Measurements from ENCODE around the gene SLC26A6. TPM values are rescaled to one million over a fixed set of nuclear protein-coding genes. Genes with fewer than 3 reads are reported as not detected.

SLC26A6 gene, protein sequence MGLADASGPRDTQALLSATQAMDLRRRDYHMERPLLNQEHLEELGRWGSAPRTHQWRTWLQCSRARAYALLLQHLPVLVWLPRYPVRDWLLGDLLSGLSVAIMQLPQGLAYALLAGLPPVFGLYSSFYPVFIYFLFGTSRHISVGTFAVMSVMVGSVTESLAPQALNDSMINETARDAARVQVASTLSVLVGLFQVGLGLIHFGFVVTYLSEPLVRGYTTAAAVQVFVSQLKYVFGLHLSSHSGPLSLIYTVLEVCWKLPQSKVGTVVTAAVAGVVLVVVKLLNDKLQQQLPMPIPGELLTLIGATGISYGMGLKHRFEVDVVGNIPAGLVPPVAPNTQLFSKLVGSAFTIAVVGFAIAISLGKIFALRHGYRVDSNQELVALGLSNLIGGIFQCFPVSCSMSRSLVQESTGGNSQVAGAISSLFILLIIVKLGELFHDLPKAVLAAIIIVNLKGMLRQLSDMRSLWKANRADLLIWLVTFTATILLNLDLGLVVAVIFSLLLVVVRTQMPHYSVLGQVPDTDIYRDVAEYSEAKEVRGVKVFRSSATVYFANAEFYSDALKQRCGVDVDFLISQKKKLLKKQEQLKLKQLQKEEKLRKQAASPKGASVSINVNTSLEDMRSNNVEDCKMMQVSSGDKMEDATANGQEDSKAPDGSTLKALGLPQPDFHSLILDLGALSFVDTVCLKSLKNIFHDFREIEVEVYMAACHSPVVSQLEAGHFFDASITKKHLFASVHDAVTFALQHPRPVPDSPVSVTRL
- total RNA-seq = 10 to 100 TPM; 14.4 to 17.5 (median 17.2) TPM

DNA sequence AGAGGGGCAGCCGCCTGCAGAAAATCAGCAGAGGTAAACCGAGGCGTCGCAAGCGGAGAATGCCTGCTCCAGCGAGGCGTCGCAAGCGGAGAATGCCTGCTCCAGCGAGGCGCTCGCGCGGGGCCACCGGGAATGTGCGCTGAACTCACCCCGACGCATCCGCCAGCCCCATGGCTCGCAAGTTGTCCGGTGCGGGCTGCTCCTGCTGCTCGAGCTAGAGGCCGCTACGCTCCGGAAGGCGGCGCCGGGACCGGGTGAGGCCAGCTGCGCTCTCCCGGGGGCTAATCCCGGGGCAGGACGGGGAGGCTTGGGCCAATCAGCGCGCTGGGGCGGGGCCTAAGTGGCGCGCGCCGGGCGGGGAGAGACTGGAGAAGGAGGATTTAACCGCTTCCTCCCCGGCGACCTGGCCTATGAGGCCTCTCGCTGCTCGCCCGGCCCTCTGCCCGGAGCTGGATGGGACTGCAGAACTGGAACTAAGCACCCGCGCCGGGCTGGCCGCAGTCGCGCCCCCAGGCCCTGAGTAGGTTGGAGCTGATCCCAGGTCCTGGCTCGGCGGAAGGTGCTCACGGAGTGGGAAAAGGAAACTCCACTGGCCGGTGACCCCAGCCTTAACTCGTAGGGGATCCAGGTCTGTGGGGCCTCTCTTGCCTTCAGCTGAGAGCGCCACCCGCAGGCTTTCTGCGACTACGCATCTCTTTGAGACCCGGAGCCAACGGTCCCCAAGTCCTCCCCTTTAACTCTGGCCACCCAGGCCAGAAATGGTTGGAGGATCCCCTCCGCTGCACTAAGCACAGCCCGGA is at the start of gene SLC26A6:
Gene SLC26A6, minus strand, starts transcription at position 240 of the 800 bp plus-strand sequence. Its CDS starts 68 bp downstream, at position 172.
- peak within 1 kb of the TSS; percentile 86 for H3K4me3 Mint-ChIP-seq
- peaks cover 11% of the 10 kb centered on the region for H3K4me1 Mint-ChIP-seq (ENCODE audit: low read depth)
- ATAC-seq (peak; percentile 98 to 99), DNase-seq (peak; percentile 89)
- H3K9me3 Mint-ChIP-seq = no peaks in the 10 kb centered on the region
- H3K27me3 Mint-ChIP-seq (ENCODE audit: low read depth) = no peaks in the 10 kb centered on the region
- peaks cover 2% of the 10 kb centered on the region for H3K36me3 Mint-ChIP-seq (ENCODE audit: insufficient read depth)

DNA sequence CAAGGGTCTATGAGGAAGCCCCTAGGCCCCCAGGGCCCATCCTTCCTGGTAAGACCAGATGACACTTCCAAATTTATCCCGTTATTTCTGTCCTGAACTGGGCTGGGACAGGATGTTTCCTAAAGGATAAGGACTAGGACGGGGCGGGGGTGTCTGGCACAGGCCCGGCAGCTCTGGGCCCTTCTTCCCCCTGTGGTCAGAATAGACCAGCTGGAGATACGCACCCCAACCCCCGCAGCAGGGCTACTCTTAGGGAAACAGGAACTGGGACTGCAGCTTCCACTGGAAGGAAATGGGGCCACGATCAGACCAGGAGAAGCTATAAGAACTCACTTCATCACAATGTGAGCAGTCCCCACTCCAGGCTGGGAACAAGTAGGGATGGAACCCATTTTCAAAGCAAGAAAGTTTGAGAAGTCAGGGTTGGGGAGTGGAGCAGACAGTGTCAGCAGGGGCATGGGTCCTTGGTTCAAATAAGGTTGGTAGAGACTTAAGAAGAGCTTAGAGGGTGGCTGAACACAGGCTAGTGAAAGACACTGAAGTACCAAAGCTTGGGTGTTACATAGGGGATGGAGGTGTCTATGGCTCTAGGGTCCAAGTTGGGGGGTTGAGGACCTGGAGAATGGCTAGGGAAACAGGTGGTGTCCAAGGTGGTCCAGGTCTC is 49.4 kb upstream of the SLC26A6 start:
- Mint-ChIP-seq H3K4me1 (ENCODE audit: low read depth) (peaks cover 31% of the 10 kb centered on the region), H3K36me3 (ENCODE audit: insufficient read depth) (peaks cover 18% of the 10 kb centered on the region), H3K4me3 (peak overlapping the region; percentile 82), H3K27me3 (ENCODE audit: low read depth) (no peaks in the 10 kb centered on the region), H3K9me3 (no peaks in the 10 kb centered on the region)
- no peak for DNase-seq
- no peak for ATAC-seq

DNA sequence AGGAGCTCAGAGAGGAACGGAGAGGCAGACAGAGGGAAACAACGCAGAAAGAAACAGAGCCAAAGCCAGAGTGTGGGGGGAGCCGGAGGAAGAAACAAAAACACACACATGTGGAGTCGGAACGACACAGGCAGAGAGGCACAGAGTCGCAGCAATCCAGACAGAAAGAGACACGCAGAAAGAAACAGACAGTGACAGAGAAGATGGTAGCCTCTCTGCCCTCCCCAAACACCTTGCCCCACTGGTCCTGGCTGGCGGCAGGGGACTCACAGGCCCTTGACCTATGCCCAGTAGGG is 48.7 kb upstream of the SLC26A6 start:
- ATAC-seq (no peak), DNase-seq (no peak)
- Mint-ChIP-seq H3K9me3 (no peaks in the 10 kb centered on the region), H3K27me3 (ENCODE audit: low read depth) (no peaks in the 10 kb centered on the region), H3K36me3 (ENCODE audit: insufficient read depth) (peaks cover 18% of the 10 kb centered on the region), H3K4me3 (peak overlapping the region; percentile 82), H3K4me1 (ENCODE audit: low read depth) (peaks cover 35% of the 10 kb centered on the region)

DNA sequence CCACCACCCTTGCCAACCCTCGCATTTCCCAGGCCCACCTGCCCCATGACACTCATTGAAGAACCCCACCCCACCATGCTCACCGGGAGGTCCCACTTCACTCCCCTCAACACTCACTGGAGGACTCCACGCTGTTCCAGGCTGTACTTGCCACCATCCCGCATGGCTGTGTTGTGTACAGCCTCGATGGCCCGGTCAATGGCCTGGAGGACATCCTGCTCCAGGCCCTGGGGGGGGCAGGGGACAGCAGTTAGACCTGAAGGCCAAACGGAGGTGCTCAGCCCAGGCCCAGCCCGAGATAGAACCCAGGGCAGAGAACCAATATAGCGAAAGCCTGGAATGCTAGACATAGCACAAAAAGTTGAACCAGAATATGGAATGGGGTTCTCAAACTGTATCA is 47.5 kb upstream of the SLC26A6 start:
- ATAC-seq (no peak), DNase-seq (no peak)
- Mint-ChIP-seq H3K4me3 (no peak overlapping the region), H3K36me3 (ENCODE audit: insufficient read depth) (peaks cover 21% of the 10 kb centered on the region), H3K4me1 (ENCODE audit: low read depth) (peaks cover 35% of the 10 kb centered on the region), H3K27me3 (ENCODE audit: low read depth) (no peaks in the 10 kb centered on the region), H3K9me3 (no peaks in the 10 kb centered on the region)

DNA sequence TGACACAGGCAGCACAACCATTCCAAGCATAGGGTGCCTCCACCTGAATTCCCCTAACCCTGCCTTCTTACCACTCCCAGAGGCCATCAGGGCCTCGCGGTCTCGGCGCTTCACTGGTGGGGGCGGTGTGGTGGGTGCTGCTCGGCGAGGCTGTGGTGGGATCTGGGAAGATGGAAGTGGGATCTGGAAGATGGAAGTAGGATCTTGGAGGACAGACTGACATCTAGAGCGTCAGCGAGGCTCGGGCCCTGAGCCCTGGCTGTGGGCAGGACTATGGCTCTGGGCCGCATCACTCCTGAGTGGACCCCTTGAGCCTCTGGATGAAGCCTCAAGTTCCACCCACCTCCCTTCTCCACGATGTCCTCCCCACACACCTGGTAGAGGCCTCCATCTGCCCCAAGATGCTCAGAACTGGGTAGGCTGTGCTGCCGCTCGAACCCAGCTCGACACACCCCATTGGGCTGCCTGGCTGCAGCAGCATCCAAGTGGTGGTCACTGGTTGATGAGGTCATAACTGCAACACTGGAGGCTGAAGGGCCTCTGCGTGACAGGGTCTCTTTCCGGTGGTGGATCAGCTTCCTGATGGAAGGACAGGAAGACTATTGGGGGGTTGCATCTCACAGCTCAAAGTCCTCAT is 46.8 kb upstream of the SLC26A6 start:
- no peak for DNase-seq
- no peaks in the 10 kb centered on the region for H3K27me3 Mint-ChIP-seq (ENCODE audit: low read depth)

DNA sequence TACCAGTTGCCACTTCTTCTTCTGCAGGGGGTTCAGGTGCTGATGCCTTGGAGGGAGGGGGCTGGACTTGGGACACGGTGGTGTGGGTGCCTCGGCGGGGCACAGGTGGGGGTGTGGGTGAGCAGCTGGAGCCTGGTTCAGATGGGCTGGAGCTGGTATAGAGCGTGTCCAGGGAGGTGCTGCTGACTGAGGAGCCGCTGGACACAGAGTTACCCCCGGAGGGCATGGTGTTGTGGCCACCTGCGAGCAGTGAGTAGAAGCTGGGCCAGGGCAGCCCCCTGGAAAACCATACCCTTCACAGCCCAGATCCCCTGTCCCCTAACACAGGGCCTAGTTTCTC is 46.2 kb upstream of the SLC26A6 start:
- DNase-seq (no peak), ATAC-seq (no peak)
- H3K4me1 Mint-ChIP-seq (ENCODE audit: low read depth) = peaks cover 33% of the 10 kb centered on the region
- H3K36me3 Mint-ChIP-seq (ENCODE audit: insufficient read depth) = peaks cover 26% of the 10 kb centered on the region
- H3K4me3 Mint-ChIP-seq = no peak overlapping the region
- H3K9me3 Mint-ChIP-seq = no peaks in the 10 kb centered on the region
- no peaks in the 10 kb centered on the region for H3K27me3 Mint-ChIP-seq (ENCODE audit: low read depth)

More for the DNA sequence above, 46.8 kb upstream of the SLC26A6 start:
- peaks cover 26% of the 10 kb centered on the region for H3K36me3 Mint-ChIP-seq (ENCODE audit: insufficient read depth)
- ATAC-seq = no peak
- H3K4me1 Mint-ChIP-seq (ENCODE audit: low read depth) = peaks cover 35% of the 10 kb centered on the region
- no peaks in the 10 kb centered on the region for H3K9me3 Mint-ChIP-seq
- no peak overlapping the region for H3K4me3 Mint-ChIP-seq

DNA sequence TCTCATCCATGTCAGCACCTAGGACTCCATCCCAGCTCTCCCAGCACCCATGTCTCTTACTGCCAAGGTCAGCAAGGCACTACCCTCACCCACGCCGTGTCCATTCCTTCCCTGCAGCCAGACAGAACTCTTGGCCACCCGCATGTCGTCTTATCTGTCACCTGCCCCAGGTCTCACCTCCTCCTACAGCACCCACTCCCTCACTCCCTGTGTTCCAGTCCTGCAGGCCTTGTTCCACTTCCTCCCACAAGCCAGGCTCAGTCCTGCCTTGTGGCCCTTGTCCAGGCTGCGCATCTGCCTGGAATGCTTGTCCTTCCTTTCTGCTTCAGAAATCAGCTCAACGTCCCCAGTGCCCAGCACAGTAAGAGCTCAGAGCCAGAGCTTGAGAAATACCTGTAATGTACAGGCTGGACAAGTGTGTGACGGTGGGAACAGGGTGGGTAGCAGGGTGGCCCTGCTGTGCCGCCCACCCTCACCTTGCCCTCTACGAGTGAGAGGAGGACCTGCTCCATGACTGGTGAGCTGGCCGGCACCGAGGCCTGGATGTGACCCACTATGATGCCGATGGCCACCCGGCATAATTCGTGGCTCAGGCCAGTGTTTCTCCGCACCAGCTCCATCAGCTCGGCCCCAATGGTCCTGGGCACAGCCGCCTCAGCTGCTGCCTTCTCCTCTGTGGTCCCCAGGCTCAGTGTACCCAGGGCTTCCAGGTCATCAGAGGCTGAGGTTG is 45.7 kb upstream of the SLC26A6 start:
- no peak for ATAC-seq
- H3K27me3 Mint-ChIP-seq (ENCODE audit: low read depth) = no peaks in the 10 kb centered on the region
- H3K36me3 Mint-ChIP-seq (ENCODE audit: insufficient read depth) = peaks cover 31% of the 10 kb centered on the region
- H3K4me3 Mint-ChIP-seq = no peak overlapping the region
- no peak for DNase-seq
- H3K9me3 Mint-ChIP-seq = no peaks in the 10 kb centered on the region
- peaks cover 31% of the 10 kb centered on the region for H3K4me1 Mint-ChIP-seq (ENCODE audit: low read depth)

DNA sequence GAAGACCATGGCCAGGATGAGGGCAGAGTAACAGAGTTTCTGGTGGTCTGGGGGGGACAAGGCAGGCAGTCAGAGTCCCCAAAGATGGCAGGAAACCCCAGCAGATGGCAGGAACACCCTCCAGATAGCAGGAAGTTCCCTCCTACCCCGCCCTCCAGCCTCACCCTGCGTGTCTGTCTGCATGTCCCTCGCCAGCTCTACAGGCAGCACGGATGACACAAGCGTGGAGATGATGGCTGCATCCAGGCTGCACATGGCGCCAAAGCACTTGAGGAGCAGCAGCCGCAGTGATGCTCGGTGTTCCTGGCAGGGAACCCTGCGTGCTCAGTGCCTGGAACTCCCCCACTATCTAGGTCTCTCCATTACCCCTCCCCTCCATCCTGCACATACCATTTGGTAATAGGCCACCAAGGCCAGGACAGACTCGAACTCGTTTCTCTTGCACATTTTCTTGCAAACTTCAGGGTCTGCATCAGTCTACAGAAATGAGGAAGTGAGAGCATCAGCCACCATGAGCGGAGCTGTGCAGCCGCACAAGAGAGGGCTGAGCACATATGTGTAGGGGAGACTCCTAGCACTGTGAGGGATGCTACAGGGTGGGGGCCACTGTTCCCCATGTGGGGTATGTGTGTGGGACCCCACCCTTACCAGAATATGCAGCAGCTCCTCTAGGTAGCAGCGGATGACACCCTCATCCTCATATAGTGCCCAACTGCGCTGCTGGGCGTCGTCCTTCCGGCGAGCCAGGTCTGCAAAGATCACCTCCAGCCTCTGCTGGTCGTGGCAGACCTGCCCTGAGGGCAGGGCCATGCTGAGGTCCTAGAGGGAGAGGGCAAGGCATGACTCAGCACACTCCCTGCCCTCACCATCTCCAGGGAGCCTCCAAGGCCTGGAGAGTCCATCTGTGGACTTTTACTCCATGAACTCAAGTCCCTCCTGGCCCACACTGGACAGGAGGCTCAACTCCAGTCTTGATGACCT is 44.4 kb upstream of the SLC26A6 start:
- ATAC-seq = no peak
- no peak for DNase-seq
- Mint-ChIP-seq H3K4me1 (ENCODE audit: low read depth) (peaks cover 26% of the 10 kb centered on the region), H3K27me3 (ENCODE audit: low read depth) (no peaks in the 10 kb centered on the region), H3K9me3 (no peaks in the 10 kb centered on the region), H3K36me3 (ENCODE audit: insufficient read depth) (peaks cover 31% of the 10 kb centered on the region), H3K4me3 (no peak overlapping the region)

DNA sequence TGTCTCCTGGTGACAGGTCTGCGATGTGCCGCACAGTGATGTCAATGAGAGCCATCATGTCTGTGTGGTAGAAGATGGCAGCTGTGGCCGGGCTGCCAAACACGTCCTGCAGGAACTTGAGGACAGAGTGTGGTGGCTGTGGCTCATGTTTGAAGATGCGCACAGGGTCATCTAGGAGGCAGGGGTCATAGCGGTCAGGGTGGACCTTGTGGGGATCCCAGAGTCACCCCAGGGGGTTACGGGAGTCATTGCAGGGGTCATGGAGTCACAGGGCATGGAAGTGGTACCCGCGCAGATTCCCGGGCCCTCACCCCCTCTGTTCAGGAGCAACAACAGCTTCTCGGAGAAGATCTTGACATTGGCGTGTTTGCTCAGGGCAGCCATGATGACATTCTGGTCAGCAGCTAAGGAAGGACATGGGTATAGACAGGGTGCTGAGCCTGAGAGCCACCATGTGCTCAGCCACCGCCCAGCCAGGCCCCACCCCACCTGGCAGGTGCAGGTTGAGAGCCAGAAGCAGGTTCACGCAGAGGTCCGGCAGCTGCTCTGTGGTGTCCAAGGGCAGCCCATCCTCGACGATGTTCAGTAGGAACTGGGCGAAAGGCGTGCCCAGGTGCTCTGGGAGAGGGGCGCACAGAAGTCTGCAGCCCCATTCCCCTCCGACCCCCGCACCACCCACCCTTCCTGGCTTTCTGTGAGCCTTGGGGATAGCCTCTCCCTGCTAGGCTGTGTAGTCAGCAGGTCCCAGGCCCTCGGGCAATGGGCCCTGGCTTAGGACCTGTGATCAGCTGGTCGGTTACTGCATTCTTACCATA is 43.5 kb upstream of the SLC26A6 start:
- ATAC-seq = no peak
- no peak for DNase-seq
- Mint-ChIP-seq H3K9me3 (no peaks in the 10 kb centered on the region), H3K4me1 (ENCODE audit: low read depth) (peaks cover 18% of the 10 kb centered on the region), H3K36me3 (ENCODE audit: insufficient read depth) (peaks cover 31% of the 10 kb centered on the region), H3K27me3 (ENCODE audit: low read depth) (no peaks in the 10 kb centered on the region), H3K4me3 (no peak overlapping the region)

DNA sequence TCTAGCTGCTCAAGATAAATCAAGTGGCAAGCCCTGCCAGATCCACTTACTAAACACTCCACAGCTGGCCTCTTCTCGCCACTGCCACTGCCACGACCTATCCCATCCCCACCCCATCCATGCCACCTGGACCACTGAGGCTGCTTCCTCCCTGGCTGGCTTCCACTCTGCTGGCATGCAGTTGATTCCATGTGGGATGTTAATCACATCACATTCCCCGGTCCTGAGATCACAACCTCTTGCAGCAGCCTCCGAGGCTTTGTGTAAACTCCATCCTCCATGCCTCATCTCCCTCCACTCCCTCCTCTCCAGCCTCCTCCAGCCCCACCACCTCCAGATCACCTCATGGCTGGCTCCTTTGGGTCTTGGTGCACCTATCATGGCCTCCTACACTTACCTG is 42.8 kb upstream of the SLC26A6 start:
- Mint-ChIP-seq H3K36me3 (ENCODE audit: insufficient read depth) (peaks cover 31% of the 10 kb centered on the region), H3K4me3 (no peak overlapping the region), H3K9me3 (no peaks in the 10 kb centered on the region), H3K27me3 (ENCODE audit: low read depth) (no peaks in the 10 kb centered on the region), H3K4me1 (ENCODE audit: low read depth) (peaks cover 16% of the 10 kb centered on the region)
- no peak for DNase-seq
- no peak for ATAC-seq

DNA sequence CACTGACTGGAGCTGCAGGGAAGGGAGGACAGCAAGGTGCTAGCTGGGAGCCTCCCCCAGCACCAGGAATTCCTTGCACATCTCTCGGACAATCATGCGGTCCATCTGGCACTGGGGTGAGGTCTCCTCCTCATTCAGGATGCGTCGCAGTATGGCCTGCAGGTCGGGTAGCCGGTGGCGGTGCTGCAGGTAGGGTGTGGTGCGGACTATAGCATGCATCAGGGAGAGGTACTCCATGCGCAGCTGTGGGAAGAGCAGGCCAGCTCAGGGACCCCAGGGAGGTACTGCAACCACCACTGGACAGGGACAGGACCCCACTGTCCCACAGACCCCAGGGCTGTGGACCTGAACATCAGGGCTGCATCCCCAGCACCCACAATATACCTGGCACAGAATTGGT is 39.2 kb upstream of the SLC26A6 start:
- DNase-seq = no peak
- Mint-ChIP-seq H3K4me3 (no peak overlapping the region), H3K27me3 (ENCODE audit: low read depth) (no peaks in the 10 kb centered on the region), H3K36me3 (ENCODE audit: insufficient read depth) (peaks cover 22% of the 10 kb centered on the region), H3K9me3 (no peaks in the 10 kb centered on the region), H3K4me1 (ENCODE audit: low read depth) (peaks cover 3% of the 10 kb centered on the region)
- ATAC-seq = no peak

DNA sequence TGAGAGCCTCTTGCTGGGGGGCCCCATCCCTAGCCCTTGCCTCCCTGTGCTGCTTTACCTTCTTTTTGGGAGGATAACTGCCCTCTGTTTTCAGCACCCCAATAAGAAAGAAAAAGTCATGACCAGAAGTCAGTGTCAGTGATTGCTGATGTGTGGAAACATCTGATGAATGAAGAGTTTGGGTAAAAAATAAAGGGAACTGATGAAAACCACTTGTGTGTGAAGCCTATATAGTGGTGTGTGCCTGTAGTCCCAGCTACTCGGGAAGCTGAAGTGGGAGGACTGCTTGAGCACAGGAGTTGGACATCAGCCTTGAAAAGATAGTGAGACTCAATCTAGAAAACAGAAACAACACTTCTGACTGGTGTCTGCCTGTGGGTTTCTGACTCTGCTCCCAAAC is 37.3 kb upstream of the SLC26A6 start:
- no peaks in the 10 kb centered on the region for H3K27me3 Mint-ChIP-seq (ENCODE audit: low read depth)
- DNase-seq = no peak
- no peak for ATAC-seq
- no peaks in the 10 kb centered on the region for H3K9me3 Mint-ChIP-seq
- no peaks in the 10 kb centered on the region for H3K4me1 Mint-ChIP-seq (ENCODE audit: low read depth)
- H3K4me3 Mint-ChIP-seq = no peak overlapping the region
- peaks cover 12% of the 10 kb centered on the region for H3K36me3 Mint-ChIP-seq (ENCODE audit: insufficient read depth)
